Ovary (tissue), 9 donors: ENCODE data around the gene POLD1. TPM values are rescaled to one million over a fixed set of nuclear protein-coding genes. Genes with fewer than 3 reads are reported as not detected.
"Not testable (repeated sequence)": the region's sequence is repeated elsewhere in the genome, so short reads cannot be mapped to it uniquely, and the experiment has no call there.

Experiments used
- DNase-seq, 5 donors: peaks; one replicate each; pipeline ENCODE4 v3.0.0-alpha.2; 2019 to 2020
- H3K27ac ChIP-seq, 2 donors: fragments of 200-600 bp; one replicate each; pipeline versions ENCODE4 v1.5.1 to v1.8.0; 2019 to 2022
- H3K27me3 ChIP-seq: fragments of 200-600 bp; one replicate; pipeline ENCODE4 v1.8.0; 2022
- H3K36me3 ChIP-seq: fragments of 200-600 bp; sonication (generic); one replicate; pipeline ENCODE4 v1.5.1; 2019
- H3K4me1 ChIP-seq: one replicate; pipeline ENCODE4 v1.8.1; 2013; ENCODE audit warnings: mild to moderate bottlenecking, moderate library complexity; ENCODE audit not compliant: insufficient read depth
- H3K4me3 ChIP-seq: fragments of 200-600 bp; sonication (generic); one replicate; pipeline ENCODE4 v1.5.1; 2017
- H3K9me3 ChIP-seq, 2 donors: fragments of 200-600 bp in 1 of 2; sonication (generic) in 1 of 2; one replicate each; pipeline versions ENCODE4 v1.5.1 to v1.8.1; 2013 to 2019; ENCODE audit warnings: mild to moderate bottlenecking in 1 of 2, moderate library complexity in 1 of 2
- EP300 ChIP-seq: sonication (generic); formaldehyde crosslinking; IDR thresholded peaks from one replicate; pipeline ENCODE4 v1.6.1; 2017; ENCODE audit warnings: antibody characterized with exemption
- POLR2A ChIP-seq: fragments of 450-650 bp; IDR thresholded peaks from one replicate; pipeline ENCODE4 v1.6.1; 2017; ENCODE audit warnings: antibody characterized with exemption, mild to moderate bottlenecking, moderate library complexity
- WGBS, 3 donors: extraction: QIAGEN DNeasy Blood & Tissue Kit in 1 of 3; methylation state at CpG; one replicate each; pipeline versions ENCODE4 v1.1.5 to v1.1.7; 2013 to 2017; 5-methylcytosine and 5-hydroxymethylcytosine counted together
- intact Hi-C, 4 donors: fragments of 100-400 bp; cut with DNase I; formaldehyde crosslinking; loops; one replicate each; pipeline versions ENCODE4 v1.11.0 to v1.15.1; 2022 to 2023
- polyA plus RNA-seq, 2 donors: library from polyadenylated mRNA; stranded (reverse); fragments of 200-250 nt in 1 of 2; fragments of 350-450 nt in 1 of 2; fragmentation: Illumina TruSeq in 1 of 2; extraction: RNeasy Lipid Tissue Mini Kit (QIAGEN cat#74804) in 1 of 2; gene quantifications; one replicate each; pipeline ENCODE4 v1.2.3, GENCODE V29; 2013 to 2014
- total RNA-seq, 7 donors: library from RNA; depleted of rRNA in 2 of 7; stranded (reverse); fragments of >200 nt in 2 of 7; fragmentation: NEBNext Ultra II Directional in 3 of 7; extraction: Animal tissue kit (Norgen Biotek cat#: 25700) in 3 of 7; gene quantifications; one replicate each; pipeline versions ENCODE4 v1.1.0 to v1.2.4, GENCODE V29; 2016 to 2023
- TF ChIP-seq, protein P1 (sequence below), 3 donors: fragments of 450-650 bp in 2 of 3; fragments of 200-600 bp in 1 of 3; IDR thresholded peaks; one replicate each; pipeline versions ENCODE4 v1.5.1 to v1.8.0; 2016 to 2022; ENCODE audit warnings: antibody characterized with exemption in 3 of 3, mild to moderate bottlenecking in 1 of 3
- donor health status: DM: no; HTN: no; CAD: no; lungs with moderate emphysema.
- donor health status: DM: no; HTN: no; CAD: no.
- donor health status: Bipolar disorder and iron deficiency.
- donor health status: DM: yes; HTN: yes; CAD: no.
- donor health status: DM: no; HTN: no; CAD: no.
- donor health status: DM: yes; HTN: yes; CAD: no.

Gene POLD1
- total and polyA plus RNA-seq, 9 donors = 0.52 to 25.2 (median 17.1) TPM

DNA sequence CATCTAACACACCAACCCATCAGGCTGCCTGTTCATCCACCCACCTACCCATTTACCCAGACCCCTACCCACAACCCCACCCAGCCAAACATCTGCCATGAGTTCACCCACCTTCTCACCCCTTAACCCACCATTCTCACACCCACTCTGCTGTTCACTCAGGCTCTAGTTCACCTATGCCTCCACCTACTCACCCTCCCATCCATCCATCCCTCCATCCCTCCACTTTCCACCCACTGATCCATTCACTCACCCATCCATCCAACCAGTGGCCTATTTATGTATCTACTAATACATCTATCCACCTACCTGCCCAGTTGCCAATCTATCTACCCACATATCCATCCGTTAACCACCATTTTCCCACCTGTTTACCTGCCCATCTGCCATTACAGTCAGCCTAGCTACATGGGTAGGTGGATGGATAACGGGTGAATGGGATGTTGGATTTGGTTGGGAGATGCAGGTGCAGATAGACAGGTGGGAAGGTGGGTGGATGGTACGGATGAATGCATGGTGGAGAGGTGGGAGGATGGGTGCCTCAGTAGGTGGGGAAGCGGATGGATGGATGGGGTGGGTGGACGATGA is 53.8 kb downstream of the POLD1 start:
- Histone ChIP-seq H3K36me3 (no peaks in the 10 kb centered on the region), H3K27ac (no peak overlapping the region), H3K4me3 (no peak overlapping the region), H3K27me3 (no peaks in the 10 kb centered on the region), H3K9me3 (no peaks in the 10 kb centered on the region), H3K4me1 (no peaks in the 10 kb centered on the region)
- intact Hi-C loops = no loop called here
- WGBS, 3 donors = 90 to 91% (median 91%) methylated on average over 5 of the region's 5 CpGs
- no peak for TF ChIP-seq POLR2A
- TF ChIP-seq, protein P1, sequence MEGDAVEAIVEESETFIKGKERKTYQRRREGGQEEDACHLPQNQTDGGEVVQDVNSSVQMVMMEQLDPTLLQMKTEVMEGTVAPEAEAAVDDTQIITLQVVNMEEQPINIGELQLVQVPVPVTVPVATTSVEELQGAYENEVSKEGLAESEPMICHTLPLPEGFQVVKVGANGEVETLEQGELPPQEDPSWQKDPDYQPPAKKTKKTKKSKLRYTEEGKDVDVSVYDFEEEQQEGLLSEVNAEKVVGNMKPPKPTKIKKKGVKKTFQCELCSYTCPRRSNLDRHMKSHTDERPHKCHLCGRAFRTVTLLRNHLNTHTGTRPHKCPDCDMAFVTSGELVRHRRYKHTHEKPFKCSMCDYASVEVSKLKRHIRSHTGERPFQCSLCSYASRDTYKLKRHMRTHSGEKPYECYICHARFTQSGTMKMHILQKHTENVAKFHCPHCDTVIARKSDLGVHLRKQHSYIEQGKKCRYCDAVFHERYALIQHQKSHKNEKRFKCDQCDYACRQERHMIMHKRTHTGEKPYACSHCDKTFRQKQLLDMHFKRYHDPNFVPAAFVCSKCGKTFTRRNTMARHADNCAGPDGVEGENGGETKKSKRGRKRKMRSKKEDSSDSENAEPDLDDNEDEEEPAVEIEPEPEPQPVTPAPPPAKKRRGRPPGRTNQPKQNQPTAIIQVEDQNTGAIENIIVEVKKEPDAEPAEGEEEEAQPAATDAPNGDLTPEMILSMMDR (IDR thresholded peaks at IDR 0.05) = no peak
- TF ChIP-seq EP300 = no peak
- no peak for DNase-seq

DNA sequence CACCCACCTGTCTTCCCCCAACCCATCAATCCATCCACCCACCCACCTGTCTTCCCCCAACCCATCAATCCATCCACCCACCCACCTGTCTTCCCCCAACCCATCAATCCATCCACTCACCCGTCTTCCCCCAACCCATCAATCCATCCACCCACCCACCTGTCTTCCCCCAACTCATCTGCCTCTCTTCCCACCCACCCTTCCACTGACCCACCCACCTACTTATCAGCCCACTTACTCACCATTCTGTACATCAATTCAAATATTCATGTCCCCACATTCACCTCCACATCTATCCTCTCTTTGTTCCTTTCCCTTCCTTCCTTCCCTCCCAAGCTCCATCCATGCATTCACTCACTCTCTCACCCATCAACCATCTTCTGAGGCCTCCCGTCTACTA is 55.0 kb downstream of the POLD1 start:
- H3K9me3 ChIP-seq, H3K36me3 ChIP-seq, H3K27ac ChIP-seq, H3K4me3 ChIP-seq, DNase-seq, intact Hi-C loops, H3K4me1 ChIP-seq, H3K27me3 ChIP-seq: not testable (repeated sequence)
- WGBS, 3 donors = 51 to 61% (median 59%) methylated on average over 2 of the region's 2 CpGs

DNA sequence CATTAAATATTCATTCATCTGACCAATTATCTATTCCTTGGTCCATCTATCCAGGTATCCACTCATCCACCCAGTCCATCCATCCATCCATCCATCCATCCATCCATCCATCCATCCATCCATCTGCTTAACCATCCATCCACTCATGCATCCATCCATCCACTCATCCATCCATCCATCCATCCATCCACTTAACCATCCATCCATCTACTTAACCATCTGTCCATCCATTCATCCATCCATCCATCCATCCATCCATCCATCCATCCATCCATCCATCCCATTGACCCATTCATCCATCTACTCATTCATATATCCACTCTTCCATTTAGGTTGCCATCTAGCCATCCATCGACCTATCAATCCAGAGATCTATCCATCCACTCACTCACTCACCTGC is 59.9 kb downstream of the POLD1 start:
- intact Hi-C loops = no loop called here
- no peaks in the 10 kb centered on the region for H3K27me3 ChIP-seq
- WGBS, 3 donors = 56 to 70% (median 66%) methylated on average over 1 of the region's 1 CpG
- no peak overlapping the region for H3K27ac ChIP-seq
- no peak overlapping the region for H3K4me3 ChIP-seq
- H3K36me3 ChIP-seq = no peaks in the 10 kb centered on the region
- no peak for TF ChIP-seq POLR2A
- no peak for TF ChIP-seq EP300
- TF ChIP-seq, protein P1 (IDR thresholded peaks at IDR 0.05) = no peak
- H3K9me3 ChIP-seq = no peaks in the 10 kb centered on the region
- no peak for DNase-seq
- H3K4me1 ChIP-seq = no peaks in the 10 kb centered on the region

DNA sequence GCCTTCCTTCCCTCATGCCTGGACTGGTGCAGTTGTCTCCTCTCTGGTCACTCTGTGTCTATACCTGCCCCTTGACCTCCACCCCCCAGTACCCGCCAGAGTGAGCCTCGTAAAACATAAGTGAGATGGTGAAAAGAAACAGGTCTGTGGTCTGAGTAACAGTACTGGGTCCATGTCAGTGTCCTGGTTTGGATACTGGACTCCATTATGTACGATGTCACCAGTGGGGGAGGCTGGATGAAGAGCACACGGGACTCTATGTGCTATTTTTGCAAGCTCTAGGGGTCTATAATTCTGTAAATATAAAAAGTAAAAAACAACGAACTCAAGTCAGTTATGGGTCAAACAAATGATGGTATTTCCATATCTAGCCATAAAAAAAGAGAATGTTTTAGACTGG is 62.9 kb downstream of the POLD1 start:
- Histone ChIP-seq H3K27ac (no peak overlapping the region), H3K27me3 (no peaks in the 10 kb centered on the region), H3K4me3 (no peak overlapping the region), H3K36me3 (no peaks in the 10 kb centered on the region), H3K4me1 (no peaks in the 10 kb centered on the region), H3K9me3 (no peaks in the 10 kb centered on the region)
- WGBS, 3 donors = 78 to 83% (median 82%) methylated on average over 5 of the region's 5 CpGs
- DNase-seq = no peak
- TF ChIP-seq POLR2A (no peak), EP300 (no peak)
- TF ChIP-seq, protein P1 (IDR thresholded peaks at IDR 0.05) = no peak
- intact Hi-C loops = no loop called here

DNA sequence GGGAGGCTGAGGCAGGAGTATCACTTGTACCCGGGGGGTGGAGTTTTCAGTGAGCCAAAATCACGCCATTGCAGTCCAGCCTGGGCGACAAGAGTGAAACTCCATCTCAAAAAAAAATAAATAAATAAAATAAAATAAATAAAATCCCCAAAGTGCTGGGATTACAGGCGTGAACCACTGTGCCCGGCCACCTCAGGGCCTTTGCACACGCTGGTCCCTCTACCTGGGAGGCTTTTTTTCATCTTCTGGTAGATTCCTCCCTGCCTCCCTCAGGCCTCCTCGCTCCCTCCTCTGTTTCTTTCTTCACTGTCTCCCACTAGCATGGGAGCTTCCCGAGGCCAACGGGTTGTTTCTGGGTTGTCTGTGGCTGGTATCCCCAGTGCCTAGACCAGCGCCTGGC is 63.6 kb downstream of the POLD1 start:
- Histone ChIP-seq H3K27me3 (no peaks in the 10 kb centered on the region), H3K36me3 (no peaks in the 10 kb centered on the region), H3K4me3 (no peak overlapping the region), H3K4me1 (no peaks in the 10 kb centered on the region), H3K27ac (no peak overlapping the region), H3K9me3 (no peaks in the 10 kb centered on the region)
- no peak for TF ChIP-seq EP300
- TF ChIP-seq POLR2A = no peak
- TF ChIP-seq, protein P1 (IDR thresholded peaks at IDR 0.05) = no peak
- 93 to 95% (median 94%) methylated on average over 10 of the region's 10 CpGs for WGBS, 3 donors
- intact Hi-C loops = no loop called here
- DNase-seq = no peak
